ENCODE data around the gene ZNF565.

DNA sequence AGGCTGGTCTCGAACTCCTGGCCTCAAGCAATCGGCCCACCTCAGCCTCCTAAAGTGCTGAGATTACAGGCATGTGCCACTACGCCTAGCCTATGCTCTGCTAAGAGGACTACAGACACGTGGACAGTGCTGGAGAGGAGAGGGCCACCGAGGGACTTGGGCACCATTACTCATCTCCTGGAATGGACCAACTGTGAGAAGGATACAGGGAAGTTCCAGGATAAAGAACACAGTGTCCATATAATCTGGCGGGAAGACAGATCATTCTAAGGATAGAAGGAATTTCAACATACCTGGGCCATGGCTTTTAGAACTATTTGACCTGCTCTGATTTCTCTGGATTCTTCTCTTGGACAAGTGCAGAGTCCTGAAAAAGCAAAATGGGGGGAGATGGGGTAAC lies 12.8 kb downstream of the ZNF565 start:
- TF ChIP-seq POLR2A (IDR thresholded peaks at IDR 0.05; ENCODE audit: low read length) (no peak), GATA1 (IDR thresholded peaks at IDR 0.05; ENCODE audit: low read depth, low read length) (no peak)
